ENCODE results near the gene ZDHHC11. TPM values are rescaled to one million over a fixed set of nuclear protein-coding genes. Genes with fewer than 3 reads are reported as not detected.

Gene ZDHHC11
- total and polyA plus RNA-seq, 9 donors = 1.1 to 25.6 (median 4.7) TPM

DNA sequence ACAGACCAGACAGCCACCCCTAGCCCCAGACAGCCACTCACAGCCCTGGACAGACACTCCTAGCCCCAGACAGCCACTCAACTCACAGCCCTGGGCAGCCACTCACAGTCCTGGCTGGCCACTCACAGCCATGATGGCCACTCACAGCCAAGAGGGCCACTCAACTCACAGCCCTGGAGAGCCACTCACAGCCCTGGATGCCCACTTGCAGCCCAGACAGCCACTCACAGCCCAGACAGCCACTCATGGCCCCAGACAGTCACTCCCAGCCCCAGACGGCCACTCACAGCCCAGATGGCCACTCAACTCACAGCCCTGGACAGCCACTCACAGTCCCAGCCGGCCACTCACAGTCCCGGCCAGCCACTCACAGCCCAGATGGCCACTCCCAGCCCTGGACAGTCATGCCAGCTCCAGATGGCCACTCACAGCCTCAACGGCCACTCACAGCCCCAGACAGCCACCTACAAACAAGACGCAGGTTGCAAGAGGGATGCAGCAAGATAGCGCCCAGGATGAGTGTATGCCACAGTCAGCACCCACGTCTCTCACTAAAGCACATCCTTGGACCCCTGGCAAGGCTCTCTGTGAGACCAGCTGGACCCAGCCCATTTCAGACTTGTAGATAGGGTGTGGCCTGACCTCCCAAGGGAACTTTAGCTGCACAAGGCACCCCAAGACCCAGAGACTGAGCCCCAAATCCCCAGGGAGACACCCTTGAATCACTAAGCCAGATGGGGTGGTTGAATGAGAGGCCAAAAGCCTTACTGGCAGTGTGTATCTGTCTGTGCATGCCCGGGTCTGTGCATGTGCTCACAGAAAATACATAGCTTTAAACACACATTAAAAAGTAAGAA is 88.7 kb downstream of the ZDHHC11 start:
- no peaks in the 10 kb centered on the region for H3K27me3 ChIP-seq
- peaks cover 5% of the 10 kb centered on the region for H3K4me1 ChIP-seq (ENCODE audit: insufficient read depth)
- no peak overlapping the region for H3K4me3 ChIP-seq
- H3K27ac ChIP-seq = no peak overlapping the region
- H3K36me3 ChIP-seq = no peaks in the 10 kb centered on the region
- intact Hi-C loops (cut with DNase I) = loop anchor here in 1 of 4 donors (2.0 kb wide), 1 partner anchor 29 kb away; no protein-coding TSS in a partner anchor
- WGBS, 3 donors = 80 to 84% (median 82%) methylated on average over 8 of the region's 8 CpGs
- no peaks in the 10 kb centered on the region for H3K9me3 ChIP-seq
- DNase-seq = peak in 2 of 5 donors; percentile 5 to 18
- TF ChIP-seq EP300 (IDR thresholded peaks at IDR 0.05) (no peak), CTCF (IDR thresholded peaks at IDR 0.05) (no peak), POLR2A (IDR thresholded peaks at IDR 0.05) (no peak)

GRCh38 chr5:761059-761771 is 89.6 kb downstream of the ZDHHC11 start:
- peaks cover 5% of the 10 kb centered on the region for H3K4me1 ChIP-seq (ENCODE audit: insufficient read depth)
- no peaks in the 10 kb centered on the region for H3K9me3 ChIP-seq
- WGBS, 3 donors = 84 to 87% (median 85%) methylated on average over 15 of the region's 15 CpGs
- peak in 3 of 5 donors; percentile 11 to 16 (median 12) for DNase-seq
- H3K27me3 ChIP-seq = no peaks in the 10 kb centered on the region
- H3K36me3 ChIP-seq = no peaks in the 10 kb centered on the region
- intact Hi-C loops (cut with DNase I) = loop anchor here in 1 of 4 donors (2.0 kb wide), 1 partner anchor 28 kb away; no protein-coding TSS in a partner anchor
- H3K27ac ChIP-seq = no peak overlapping the region
- no peak overlapping the region for H3K4me3 ChIP-seq
- no peak for TF ChIP-seq EP300 (IDR thresholded peaks at IDR 0.05)
- TF ChIP-seq CTCF (IDR thresholded peaks at IDR 0.05) = no peak
- no peak for TF ChIP-seq POLR2A (IDR thresholded peaks at IDR 0.05)

GRCh38 chr5:760363-761058 is 90.3 kb downstream of the ZDHHC11 start:
- no peaks in the 10 kb centered on the region for H3K36me3 ChIP-seq
- H3K9me3 ChIP-seq = no peaks in the 10 kb centered on the region
- intact Hi-C loops (cut with DNase I) = loop anchor here in 1 of 4 donors (2.0 kb wide), 1 partner anchor 28 kb away; no protein-coding TSS in a partner anchor
- H3K27me3 ChIP-seq = no peaks in the 10 kb centered on the region
- DNase-seq = peak in 2 of 5 donors; percentile 15 to 22
- H3K4me3 ChIP-seq = no peak overlapping the region
- peaks cover 5% of the 10 kb centered on the region for H3K4me1 ChIP-seq (ENCODE audit: insufficient read depth)
- TF ChIP-seq POLR2A (IDR thresholded peaks at IDR 0.05) (no peak), CTCF (IDR thresholded peaks at IDR 0.05) (no peak), EP300 (IDR thresholded peaks at IDR 0.05) (no peak)
- no peak overlapping the region for H3K27ac ChIP-seq
- 93 to 96% (median 96%) methylated on average over 24 of the region's 24 CpGs for WGBS, 3 donors

- Histone ChIP-seq H3K9me3 (no peaks in the 10 kb centered on the region), H3K4me1 (ENCODE audit: insufficient read depth) (peaks cover 5% of the 10 kb centered on the region), H3K4me3 (no peak overlapping the region), H3K27me3 (no peaks in the 10 kb centered on the region), H3K36me3 (no peaks in the 10 kb centered on the region), H3K27ac (no peak overlapping the region)
- DNase-seq = peak in 3 of 5 donors; percentile 13 to 19 (median 16)
- intact Hi-C loops (cut with DNase I) = loop anchor here in 3 of 4 donors (2.0 to 5.0 kb wide), 3 partner anchors 27 to 87 kb away; no protein-coding TSS in a partner anchor
- TF ChIP-seq CTCF (IDR thresholded peaks at IDR 0.05) = no peak
- no peak for TF ChIP-seq EP300 (IDR thresholded peaks at IDR 0.05)
- TF ChIP-seq POLR2A (IDR thresholded peaks at IDR 0.05) = no peak
- WGBS, 3 donors = 92 to 94% (median 93%) methylated on average over 22 of the region's 22 CpGs
Measured at GRCh38 chr5:759781-760362, 90.9 kb downstream of the ZDHHC11 start.
